BE2C (cell line): ENCODE data around the gene PIGR.

Experiments used
- DNase-seq: peaks from one replicate; pipeline ENCODE4 v3.0.0-alpha.2; 2020
- H3K27me3 ChIP-seq: fragments of 250-450 bp; sonication (Bioruptor Pico); 2 replicates; pipeline ENCODE4 v1.5.1; 2020; ENCODE audit warnings: mild to moderate bottlenecking
- H3K36me3 ChIP-seq: fragments of 250-450 bp; sonication (Bioruptor Pico); 2 replicates; pipeline ENCODE4 v1.5.1; 2020; ENCODE audit warnings: mild to moderate bottlenecking
- H3K4me1 ChIP-seq: fragments of 250-450 bp; sonication (Bioruptor Pico); 2 replicates; pipeline ENCODE4 v1.5.1; 2020
- H3K4me3 ChIP-seq: 2 replicates; pipeline ENCODE4 v1.5.1; 2011; ENCODE audit warnings: low read depth, low read length
- H3K9me3 ChIP-seq: fragments of 250-450 bp; sonication (Bioruptor Pico); 2 replicates; pipeline ENCODE4 v1.5.1; 2020
- TF ChIP-seq, protein P1 (sequence below): IDR thresholded peaks from 2 replicates; pipeline ENCODE4 v1.5.1; 2012; ENCODE audit warnings: mild to moderate bottlenecking, low read depth, low read length

Gene PIGR

DNA sequence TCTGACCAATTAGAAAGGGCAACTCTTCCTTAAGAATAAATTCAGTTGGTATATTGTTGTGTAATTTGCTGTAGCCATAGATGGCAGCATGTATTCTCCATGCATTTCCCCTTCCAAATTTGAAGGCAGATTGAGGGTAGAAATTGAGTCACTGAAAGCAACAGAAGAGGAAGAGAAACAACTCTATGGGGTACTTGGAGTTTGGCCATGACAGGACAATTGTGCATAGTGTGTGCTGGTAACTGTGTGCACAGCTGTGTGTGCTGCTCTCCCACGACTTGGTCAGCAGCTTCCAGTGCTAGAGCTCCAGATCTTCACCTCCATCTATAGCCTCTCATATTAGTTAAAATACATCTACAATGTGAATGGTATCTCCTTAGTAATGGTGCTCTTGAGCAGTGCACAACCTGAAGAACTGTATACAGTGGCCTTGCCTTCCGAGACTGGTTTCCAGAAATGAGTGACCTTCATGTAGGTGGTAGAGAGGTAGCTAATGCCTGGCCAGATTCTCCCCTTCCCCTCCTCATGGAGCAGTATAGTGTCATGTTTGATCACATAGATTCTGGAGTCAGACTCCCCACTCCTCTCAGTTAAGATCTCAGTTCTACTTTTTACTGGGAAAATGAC is 24.9 kb upstream of the PIGR start:
- DNase-seq: no peak
- Histone ChIP-seq H3K27me3 (peaks cover 16% of the 10 kb centered on the region), H3K4me3 (no peak overlapping the region), H3K36me3 (no peaks in the 10 kb centered on the region), H3K4me1 (no peaks in the 10 kb centered on the region), H3K9me3 (no peaks in the 10 kb centered on the region)
- TF ChIP-seq, protein P1, sequence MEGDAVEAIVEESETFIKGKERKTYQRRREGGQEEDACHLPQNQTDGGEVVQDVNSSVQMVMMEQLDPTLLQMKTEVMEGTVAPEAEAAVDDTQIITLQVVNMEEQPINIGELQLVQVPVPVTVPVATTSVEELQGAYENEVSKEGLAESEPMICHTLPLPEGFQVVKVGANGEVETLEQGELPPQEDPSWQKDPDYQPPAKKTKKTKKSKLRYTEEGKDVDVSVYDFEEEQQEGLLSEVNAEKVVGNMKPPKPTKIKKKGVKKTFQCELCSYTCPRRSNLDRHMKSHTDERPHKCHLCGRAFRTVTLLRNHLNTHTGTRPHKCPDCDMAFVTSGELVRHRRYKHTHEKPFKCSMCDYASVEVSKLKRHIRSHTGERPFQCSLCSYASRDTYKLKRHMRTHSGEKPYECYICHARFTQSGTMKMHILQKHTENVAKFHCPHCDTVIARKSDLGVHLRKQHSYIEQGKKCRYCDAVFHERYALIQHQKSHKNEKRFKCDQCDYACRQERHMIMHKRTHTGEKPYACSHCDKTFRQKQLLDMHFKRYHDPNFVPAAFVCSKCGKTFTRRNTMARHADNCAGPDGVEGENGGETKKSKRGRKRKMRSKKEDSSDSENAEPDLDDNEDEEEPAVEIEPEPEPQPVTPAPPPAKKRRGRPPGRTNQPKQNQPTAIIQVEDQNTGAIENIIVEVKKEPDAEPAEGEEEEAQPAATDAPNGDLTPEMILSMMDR: no peak

DNA sequence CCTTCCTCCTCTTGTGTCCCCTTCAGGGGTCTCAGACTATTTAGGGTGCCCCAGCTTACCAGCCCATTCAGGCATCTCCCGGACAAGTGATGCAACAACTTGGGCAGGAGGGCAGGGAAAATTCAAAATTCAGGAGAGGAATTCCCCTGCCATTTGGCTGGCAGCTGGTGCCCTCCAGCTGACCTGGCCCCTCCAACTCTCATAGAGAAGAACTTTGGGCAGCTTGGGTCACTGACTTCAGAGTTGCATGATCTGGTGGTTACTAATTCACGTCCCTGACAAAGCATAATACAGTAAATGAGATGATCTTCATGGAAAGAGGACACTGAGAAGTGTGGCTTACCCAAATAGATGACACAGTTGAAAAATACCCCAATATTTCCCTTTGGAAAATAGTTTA is 24.2 kb upstream of the PIGR start, which contains the start of gene FCAMR:
TSS of gene FCAMR (minus strand) at position 15 of the 400 bp plus-strand sequence. CDS start 335 bp downstream, outside the sequence.
- Histone ChIP-seq H3K4me1 (no peaks in the 10 kb centered on the region), H3K9me3 (no peaks in the 10 kb centered on the region), H3K27me3 (peaks cover 16% of the 10 kb centered on the region), H3K4me3 (no peak within 1 kb of the TSS), H3K36me3 (no peaks in the 10 kb centered on the region)
- TF ChIP-seq, protein P1: no peak
- no peak for DNase-seq

DNA sequence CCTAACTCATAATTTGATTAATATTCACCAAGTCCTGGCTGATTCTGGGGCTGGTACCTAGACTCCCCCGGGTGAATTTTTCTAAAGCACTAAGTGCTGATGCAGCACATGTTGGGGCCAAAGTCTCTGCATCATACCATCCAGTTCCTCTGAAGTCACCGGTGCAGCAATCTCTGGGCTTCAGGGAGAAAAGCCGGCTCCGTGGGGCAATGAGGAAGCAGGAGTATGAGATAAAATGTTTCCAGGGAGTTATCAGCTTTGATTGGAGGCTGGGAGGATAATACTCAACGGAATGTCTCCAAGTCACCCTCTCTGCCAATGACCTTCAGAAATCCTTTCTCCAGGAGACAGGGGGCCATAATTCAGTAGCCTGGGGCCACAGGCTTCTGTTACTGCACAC is 22.8 kb upstream of the PIGR start:
- H3K4me1 ChIP-seq: no peaks in the 10 kb centered on the region
- H3K4me3 ChIP-seq: no peak overlapping the region
- H3K27me3 ChIP-seq: peaks cover 16% of the 10 kb centered on the region
- DNase-seq: no peak
- TF ChIP-seq, protein P1: no peak
- H3K9me3 ChIP-seq: no peaks in the 10 kb centered on the region
- no peaks in the 10 kb centered on the region for H3K36me3 ChIP-seq

DNA sequence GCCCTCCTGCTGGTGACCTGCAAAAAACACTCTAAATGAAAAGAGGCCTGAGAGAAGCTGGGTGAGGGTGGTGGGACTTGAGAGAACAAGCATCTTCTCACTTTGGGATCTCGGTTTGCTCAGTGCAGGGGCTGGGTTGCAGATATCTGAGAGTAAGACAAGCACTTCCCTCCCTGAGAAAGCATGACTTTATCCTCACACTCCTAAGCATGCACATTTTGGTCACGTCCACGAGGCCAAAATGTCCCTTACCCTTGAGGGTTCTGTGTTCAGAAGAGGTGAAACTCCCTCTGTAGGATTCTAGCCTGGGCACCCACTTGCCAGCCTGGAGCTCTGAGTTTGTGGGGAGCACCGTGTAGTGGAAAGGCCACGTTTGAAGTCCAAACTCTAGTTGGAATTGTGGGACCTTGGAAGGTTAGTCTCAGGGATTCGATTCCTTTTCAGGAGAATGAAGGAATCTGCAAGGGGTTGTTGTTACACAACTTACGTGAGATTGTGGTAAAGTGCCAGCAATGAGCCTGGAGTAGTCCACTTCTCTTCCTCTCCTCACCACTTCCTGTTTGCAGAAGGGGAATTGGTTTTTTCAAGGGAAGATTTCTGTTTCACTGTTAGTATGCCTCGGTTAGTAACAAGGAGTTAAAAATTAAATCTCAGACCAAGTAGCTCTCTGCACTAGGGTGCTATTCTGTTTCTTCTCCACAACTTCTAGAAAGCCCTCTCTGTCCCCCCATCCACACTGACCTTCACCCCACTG is 21.0 kb upstream of the PIGR start:
- DNase-seq: no peak
- H3K9me3 ChIP-seq: no peaks in the 10 kb centered on the region
- no peaks in the 10 kb centered on the region for H3K36me3 ChIP-seq
- H3K4me3 ChIP-seq: no peak overlapping the region
- H3K4me1 ChIP-seq: no peaks in the 10 kb centered on the region
- TF ChIP-seq, protein P1: no peak
- H3K27me3 ChIP-seq: peaks cover 16% of the 10 kb centered on the region

DNA sequence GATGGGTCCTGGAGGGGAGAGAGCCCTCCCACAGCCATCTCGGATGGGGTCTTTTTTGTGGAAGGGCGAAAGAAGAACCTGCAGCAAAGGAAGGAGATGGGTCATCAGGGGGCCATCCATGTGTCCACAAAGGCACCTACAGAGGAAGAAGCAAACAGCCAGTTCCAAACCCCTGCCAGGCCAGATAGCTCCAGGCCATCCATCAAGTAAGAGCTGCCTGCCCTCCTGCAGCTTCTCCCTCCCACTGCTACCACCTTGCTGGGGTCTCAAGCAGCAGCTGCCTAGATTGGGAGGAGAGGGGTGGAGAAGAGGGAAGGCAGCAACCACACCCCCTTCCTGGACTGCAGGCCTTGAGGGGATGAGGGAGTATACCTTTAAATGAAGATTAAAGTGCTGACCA is 19.5 kb upstream of the PIGR start:
- DNase-seq: no peak
- Histone ChIP-seq H3K9me3 (no peaks in the 10 kb centered on the region), H3K4me3 (no peak overlapping the region), H3K4me1 (no peaks in the 10 kb centered on the region), H3K27me3 (peaks cover 8% of the 10 kb centered on the region), H3K36me3 (no peaks in the 10 kb centered on the region)
- TF ChIP-seq, protein P1: no peak

DNA sequence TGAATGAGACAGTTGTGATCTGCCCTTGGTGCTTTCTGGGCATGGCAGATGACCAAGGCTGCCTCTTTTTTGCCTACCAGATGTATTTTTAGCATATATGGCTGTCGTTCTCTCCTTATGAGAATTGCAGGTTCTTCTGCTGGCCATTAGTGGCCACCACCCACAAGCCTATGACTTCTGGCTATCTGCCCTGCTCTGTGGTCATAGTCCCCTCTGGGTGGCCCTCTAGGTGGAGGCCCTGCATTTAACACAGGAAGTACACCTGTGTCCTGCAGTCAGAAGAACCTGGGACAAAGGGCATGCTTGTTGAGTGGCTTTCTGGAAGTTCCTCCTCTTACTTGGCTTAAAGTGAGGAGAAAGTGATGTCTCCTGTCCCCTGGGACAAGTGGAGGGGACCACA is 17.5 kb upstream of the PIGR start:
- Histone ChIP-seq H3K27me3 (no peaks in the 10 kb centered on the region; the same call in 1 of the 2 replicates), H3K4me1 (no peaks in the 10 kb centered on the region)

More for the DNA sequence above, 17.5 kb upstream of the PIGR start:
- H3K4me3 ChIP-seq: no peak overlapping the region
- no peak for DNase-seq
- no peaks in the 10 kb centered on the region for H3K9me3 ChIP-seq
- TF ChIP-seq, protein P1: no peak
- H3K36me3 ChIP-seq: no peaks in the 10 kb centered on the region
